OCI-M2 (cell line): ENCODE measurements around the gene MED23.

Source experiments
- DNase-seq: peaks from one replicate; lab custom pipeline; 2025; ENCODE audit not compliant: unreplicated experiment; lab: John Stamatoyannopoulos, UW

The MED23 gene, protein sequence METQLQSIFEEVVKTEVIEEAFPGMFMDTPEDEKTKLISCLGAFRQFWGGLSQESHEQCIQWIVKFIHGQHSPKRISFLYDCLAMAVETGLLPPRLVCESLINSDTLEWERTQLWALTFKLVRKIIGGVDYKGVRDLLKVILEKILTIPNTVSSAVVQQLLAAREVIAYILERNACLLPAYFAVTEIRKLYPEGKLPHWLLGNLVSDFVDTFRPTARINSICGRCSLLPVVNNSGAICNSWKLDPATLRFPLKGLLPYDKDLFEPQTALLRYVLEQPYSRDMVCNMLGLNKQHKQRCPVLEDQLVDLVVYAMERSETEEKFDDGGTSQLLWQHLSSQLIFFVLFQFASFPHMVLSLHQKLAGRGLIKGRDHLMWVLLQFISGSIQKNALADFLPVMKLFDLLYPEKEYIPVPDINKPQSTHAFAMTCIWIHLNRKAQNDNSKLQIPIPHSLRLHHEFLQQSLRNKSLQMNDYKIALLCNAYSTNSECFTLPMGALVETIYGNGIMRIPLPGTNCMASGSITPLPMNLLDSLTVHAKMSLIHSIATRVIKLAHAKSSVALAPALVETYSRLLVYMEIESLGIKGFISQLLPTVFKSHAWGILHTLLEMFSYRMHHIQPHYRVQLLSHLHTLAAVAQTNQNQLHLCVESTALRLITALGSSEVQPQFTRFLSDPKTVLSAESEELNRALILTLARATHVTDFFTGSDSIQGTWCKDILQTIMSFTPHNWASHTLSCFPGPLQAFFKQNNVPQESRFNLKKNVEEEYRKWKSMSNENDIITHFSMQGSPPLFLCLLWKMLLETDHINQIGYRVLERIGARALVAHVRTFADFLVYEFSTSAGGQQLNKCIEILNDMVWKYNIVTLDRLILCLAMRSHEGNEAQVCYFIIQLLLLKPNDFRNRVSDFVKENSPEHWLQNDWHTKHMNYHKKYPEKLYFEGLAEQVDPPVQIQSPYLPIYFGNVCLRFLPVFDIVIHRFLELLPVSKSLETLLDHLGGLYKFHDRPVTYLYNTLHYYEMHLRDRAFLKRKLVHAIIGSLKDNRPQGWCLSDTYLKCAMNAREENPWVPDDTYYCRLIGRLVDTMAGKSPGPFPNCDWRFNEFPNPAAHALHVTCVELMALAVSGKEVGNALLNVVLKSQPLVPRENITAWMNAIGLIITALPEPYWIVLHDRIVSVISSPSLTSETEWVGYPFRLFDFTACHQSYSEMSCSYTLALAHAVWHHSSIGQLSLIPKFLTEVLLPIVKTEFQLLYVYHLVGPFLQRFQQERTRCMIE (N-terminal part only)

DNA sequence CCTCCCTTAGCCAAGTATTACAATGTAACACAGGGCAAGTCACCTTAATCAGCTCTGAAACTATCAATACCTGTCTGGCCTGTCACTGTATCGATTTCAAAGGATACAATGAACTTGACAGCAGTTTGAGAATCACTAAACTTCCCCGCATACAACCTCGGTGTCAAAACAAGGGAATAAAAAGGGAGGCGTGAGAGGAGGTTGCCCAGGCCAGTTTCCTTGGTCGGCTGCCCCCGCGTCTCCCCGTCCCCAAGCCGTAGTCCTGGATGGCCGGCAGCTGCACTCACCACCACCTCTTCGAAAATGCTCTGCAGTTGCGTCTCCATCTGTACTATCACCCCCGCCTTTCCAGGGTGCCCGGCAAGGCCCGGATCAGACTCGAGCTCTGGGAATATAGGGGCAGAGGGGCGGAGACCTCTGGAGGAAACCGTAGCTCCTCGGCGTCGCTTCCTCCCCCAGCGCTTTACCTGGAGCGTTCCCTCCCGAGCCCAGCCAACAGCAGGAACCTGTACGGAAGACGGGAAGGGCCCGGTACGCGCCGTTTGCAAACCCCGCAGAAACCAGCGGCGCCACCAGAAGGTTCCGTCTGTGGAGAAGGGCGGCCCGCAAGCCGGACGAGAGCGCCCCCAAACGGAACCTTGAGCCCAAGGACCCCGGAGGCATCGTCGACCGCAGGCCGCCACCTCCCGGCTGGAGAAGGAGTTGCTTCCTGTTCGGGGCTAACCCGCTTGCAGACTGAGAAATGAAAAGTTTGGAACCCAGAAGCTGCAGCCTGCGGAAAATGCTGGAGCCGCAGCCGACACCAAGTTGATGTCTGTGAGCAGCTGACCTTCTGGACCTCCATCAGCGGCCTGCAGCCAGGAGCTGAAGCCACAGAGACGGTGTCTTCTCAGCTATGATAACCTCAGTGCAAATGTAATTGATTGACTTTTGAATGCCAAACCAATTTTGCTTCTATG is at the start of gene MED23:
Gene MED23 (minus strand): TSS at position 519 of the 959 bp plus-strand sequence. CDS start 193 bp downstream, at position 326.
- peak; percentile 95 for DNase-seq

DNA sequence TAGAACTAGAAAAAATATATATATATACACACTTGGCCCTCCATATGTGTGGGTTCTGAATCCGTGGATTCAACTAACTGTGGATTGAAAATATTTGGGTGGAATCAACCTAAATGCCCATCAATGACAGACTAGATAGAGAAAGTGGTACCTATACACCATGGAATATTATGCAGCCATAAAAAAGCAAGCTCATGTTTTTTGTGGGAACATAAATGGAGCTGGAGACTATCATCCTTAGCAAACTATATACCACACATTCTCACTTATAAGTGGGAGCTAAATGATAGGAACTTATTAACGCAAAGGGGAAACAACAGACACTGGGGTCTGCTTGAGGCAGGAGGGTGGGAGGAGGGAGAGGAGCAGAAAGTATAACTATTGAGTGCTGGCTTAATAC is 45.1 kb upstream of the MED23 start:
- no peak for DNase-seq

DNA sequence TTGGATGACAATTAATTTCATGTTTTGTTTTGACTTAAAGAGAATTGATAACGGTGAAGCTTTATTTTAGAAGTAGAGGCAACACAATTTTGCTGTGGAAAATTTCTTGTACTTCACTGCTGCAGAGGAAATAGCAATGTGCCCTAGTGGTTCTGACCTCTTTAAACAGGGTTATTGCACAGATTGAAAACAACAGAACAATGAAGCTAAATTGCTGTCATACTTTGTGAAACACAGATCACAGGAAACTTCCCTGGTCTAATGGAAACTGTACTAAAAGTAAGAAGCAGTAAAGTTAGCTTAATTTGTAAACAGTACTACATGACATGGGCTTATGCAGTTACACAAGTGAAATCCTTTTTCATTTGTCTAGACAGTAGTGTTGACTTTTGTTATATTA is 41.8 kb upstream of the MED23 start:
- DNase-seq, result no peak

DNA sequence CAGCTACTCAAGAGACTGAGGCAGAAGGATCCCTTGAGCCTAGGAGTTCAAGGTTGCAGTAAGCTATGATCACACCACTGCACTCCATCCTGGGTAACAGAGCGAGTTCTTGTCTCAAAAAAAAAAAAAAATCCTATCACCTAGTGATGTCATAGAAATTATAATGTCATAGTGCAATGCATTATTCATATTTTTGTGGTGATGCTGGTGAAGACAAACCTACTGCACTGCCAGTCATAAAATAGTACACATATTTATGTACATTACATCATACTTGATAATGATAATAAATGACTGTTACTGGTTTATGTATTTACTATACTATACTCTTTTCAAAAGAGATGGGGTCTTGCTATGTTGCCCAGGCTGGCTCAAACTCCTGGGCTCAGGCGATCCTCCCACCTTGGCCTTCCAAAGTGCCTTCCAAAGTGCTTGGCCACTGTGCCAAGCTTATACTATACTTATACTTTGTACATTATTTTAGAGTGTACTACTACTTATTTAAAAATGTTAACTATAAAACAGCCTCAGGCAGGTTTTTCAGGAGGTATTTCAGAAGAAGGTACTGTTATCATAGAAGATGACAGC is 35.6 kb upstream of the MED23 start:
- no peak for DNase-seq

DNA sequence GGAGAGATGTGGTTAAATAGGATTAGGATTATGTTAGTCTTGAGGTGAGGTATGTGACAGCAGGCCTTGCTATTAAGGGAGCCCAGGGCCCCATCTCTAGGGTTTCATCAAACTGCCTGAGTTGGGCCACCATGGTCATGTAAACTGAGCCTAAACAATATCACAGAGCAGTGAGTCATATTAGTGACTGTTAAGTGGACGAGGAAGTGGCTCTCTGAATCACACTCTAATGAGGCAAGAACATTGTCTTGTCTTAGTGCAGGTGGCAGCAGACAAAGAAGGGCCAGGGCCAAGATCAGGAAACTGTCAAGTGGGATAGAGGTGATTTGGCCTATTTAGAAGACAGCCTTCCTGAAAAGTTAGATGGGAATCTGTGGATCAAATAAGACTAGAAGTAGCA is 32.2 kb upstream of the MED23 start:
- DNase-seq, result no peak

DNA sequence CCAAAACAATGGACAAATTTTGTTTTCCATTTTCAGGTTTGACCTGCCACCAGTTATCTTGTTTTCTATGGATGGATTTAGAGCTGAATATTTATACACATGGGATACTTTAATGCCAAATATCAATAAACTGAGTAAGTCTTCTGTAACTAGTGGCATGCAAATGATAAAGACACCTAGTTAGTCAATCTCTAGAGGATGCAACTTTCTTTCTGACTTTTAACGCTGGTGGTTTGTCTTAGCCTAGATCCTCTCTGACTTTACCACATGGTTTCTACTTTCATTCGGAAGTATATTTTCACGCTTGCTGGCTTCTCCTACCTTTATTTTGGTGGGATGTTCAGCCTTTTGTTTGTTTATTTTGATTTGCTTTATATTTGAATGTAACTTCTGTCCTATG is 30.2 kb upstream of the MED23 start:
- DNase-seq, result no peak

DNA sequence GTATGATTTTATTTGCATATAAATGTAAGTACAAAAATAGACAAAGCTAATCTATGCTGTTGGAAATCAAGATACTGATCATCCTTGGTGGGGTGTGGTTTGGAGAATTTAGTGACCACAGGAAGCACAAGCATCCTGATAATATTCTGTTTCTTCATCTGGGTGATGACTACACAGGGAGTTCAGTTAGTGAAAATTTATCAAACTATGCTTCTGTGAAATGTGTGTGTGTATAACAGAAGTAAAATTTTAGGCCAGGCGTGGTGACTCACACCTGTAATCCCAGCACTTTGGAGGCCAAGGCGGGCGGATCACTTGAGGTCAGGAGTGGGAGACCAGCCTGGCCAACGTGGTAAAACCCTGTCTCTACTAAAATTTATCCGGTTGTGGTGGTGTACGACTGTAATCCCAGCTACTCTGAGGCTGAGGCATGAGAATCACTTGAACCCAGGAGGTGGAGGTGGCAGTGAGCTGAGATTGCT is 29.6 kb upstream of the MED23 start:
- no peak for DNase-seq

DNA sequence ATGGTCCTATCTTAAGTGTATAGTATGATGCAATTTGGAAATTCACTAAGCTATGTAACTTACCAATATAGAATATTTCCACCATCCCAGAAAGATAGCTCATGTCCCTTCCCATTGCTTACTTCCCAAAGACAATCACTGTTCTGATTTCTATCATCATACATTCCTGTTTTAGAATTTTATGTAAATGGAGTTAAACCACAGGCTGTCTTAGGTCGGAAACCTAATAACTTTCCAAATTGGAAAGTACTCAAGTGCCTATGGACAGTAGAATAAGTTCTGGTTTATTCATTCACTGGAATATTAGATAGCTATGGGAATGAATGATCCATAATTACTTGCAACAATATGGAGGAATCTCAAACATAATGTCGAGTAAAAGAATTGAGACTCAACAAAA is 29.2 kb upstream of the MED23 start:
- no peak for DNase-seq

DNA sequence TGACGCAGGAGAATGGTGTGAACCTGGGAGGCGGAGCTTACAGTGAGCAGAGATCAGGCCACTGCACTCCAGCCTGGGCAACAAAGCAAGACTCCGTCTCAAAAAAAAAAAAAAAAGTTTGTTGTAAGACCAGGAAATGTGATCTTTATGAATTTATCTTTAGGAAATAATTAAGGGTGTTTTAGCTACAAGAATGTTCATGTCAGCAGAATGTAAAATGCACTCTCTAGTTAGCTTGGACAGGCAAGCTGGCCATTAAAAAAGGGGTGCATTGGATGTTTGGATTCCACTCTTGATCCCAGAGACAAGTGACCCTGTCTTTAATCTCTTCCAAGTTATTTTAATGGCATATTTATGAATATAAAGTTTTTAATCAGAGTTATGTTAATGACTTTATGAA is 28.6 kb upstream of the MED23 start:
- DNase-seq, result no peak

DNA sequence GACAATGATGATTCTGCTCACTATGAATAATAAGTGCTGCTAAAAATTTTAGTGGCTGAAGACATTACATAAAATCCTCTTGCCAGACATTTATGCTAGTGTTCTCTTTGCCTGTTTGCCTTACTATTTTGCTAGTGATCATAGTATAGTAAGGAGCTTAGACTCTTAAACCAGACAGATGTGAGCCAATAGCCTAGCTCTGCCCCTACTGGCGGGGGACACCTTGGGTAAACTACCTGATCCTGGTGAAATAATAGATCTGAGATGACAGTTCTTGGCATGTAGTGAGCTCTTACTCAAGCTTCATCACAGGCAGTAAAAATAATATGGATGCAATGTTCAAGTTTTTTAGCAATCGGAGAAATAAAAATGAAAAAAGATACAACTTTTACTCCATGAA is 27.9 kb upstream of the MED23 start:
- DNase-seq, result no peak

DNA sequence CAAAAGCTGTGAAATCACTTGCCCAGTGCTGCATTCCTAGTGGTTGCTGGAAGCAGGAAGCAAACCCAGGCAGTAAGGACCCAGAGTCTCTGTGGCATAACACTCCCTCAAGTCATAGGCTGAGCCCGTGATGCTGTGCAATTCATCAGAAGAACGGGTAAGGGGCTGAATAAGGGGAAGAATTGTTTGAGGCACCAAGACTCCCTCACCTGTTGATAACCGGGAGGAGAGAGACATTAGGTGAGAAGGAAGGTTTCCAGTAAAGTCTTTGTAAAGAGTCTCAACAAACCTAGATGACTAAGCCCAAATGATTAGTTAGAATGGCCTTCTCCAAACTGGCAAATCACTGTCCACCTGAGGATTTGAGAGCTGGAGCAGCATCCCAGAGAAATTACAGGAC is 27.3 kb upstream of the MED23 start:
- DNase-seq, result no peak

DNA sequence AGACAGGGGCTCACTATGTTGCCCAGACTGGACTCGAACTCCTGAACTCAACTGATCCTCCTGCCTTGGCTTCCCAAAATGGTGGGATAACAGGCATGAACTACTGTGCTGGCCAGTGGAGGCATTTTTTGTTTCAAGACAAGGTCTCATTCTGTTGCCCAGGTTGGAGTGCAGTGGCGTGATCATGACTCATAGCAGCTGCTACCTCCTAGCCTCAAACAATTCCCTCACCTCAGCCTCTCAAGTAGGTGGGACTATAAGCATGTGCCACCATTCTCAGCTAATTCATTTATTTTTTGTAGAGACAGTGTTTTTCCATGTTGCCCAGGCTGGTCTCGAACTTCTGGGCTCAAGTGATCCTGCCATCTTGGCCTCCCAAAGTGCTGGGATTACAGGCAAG is 26.3 kb upstream of the MED23 start:
- DNase-seq, result no peak

DNA sequence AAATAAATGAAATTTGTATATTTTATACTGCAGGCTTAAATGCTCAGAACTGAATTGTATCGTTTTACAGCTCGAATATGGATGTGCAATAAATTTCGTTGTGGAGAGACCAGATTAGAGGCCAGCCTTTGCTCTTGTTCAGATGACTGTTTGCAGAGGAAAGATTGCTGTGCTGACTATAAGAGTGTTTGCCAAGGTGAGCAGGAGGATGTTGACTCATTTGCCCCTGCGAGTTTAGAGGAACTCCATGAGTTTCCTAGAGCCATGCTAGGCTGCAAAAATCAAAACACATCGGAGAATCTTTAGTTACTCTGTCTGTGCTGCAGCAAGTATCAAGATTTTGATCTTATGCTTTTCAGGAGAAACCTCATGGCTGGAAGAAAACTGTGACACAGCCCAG is 24.4 kb upstream of the MED23 start:
- DNase-seq, result no peak

DNA sequence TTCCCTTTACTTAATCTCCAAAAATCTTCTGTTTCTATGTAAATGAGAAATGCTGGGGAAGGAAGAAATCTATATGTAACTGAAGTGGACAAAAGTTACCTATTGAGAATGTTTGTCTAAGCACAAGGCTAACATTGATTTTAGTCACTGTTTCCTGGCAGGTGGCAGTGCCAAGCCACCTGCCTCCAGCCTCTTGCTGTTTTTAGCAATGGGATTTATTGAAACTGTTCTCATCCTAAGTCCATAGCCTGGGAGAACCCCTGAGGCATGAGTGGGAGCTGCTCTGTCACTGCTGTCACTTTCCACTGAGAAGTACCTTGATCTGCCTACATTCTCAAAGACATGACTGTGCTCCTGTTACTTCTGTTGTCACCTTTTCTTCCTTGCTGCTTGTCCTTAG is 23.7 kb upstream of the MED23 start:
- no peak for DNase-seq

DNA sequence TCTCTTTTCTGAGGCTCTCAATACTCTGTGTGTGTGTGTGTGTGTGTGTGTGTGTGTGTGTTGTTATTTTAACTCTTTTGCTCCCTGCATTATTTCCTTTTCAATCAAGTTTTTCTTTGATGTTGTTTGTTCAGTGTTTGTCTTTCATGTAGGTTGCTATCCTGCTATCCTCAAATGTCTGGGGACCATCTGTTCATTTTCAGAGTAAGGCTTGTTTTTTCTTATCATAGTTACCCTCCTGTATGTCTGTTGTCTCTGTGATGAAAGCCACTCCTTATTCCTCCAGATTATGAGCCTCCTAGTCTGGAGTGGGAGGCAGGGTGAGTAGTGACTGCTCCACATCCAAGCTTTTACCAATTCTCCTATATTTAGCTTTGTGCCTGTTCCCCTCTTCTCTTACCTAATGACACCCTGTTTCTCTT is 18.2 kb upstream of the MED23 start:
- peak; percentile 64 for DNase-seq

DNA sequence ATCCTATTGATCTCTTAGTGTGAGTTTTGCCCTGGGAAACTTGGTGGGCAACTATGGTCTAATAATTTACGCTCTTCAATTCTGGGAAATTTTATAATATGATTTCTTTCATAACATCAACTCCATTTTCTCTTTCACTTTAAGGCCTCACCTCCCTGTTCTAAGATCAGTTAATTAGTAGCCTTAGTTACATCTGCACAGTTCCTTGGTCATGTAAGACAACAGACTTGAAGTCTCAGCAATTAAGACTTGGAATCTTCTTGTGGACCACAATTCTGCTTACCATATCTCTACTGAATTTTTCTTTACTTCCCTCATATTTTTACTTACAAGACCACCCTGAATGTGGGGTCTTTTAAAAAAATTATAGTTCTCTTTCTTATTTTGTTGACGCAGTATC is 17.8 kb upstream of the MED23 start:
- no peak for DNase-seq

DNA sequence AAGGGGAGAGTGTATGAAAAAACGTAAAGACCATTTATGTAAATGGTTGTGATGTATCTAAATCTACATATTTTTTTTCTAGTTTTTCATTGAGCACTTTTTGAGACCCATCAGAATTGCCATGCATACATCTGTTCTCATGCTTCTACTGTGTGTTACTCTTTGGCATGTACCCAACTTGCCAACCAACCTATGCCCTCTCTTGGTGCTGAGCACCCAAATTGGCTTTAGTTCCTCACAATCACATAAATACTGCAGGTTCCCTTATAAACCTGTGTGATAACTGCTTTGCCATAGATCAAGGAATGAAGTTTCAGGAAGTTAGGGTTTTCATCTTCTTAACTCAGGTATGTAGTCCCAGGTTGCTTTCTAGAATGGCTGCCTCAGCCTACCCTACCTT is 16.9 kb upstream of the MED23 start:
- DNase-seq, result no peak

DNA sequence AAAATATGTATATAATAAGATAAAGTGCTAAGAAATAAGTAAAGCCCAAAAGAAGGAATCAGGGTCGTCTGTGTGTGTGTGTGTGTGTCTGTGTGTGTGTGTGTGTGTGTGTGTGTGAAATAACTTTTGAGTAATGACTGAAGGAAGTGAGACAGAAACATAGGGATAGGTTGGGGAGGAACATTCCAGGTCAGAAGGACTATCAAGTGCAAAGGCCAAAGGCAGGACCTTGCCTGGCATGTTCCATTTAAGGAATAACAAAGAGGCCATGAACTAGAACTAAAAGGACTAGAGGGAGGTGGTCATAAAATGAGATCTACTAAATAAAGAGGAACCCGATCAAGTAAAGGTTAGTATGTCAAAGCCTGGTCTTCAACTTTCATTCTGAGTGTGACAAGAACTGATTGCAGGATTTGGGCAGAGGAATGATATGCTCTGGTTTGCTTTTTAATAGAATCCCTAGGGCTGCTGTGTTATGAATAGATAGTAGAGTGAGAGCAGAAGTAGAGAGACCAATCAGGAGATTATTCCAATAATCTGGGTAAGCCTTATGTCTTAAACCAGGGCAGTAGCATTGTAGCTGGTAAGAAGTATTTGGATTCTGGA is 15.9 kb upstream of the MED23 start:
- no peak for DNase-seq

DNA sequence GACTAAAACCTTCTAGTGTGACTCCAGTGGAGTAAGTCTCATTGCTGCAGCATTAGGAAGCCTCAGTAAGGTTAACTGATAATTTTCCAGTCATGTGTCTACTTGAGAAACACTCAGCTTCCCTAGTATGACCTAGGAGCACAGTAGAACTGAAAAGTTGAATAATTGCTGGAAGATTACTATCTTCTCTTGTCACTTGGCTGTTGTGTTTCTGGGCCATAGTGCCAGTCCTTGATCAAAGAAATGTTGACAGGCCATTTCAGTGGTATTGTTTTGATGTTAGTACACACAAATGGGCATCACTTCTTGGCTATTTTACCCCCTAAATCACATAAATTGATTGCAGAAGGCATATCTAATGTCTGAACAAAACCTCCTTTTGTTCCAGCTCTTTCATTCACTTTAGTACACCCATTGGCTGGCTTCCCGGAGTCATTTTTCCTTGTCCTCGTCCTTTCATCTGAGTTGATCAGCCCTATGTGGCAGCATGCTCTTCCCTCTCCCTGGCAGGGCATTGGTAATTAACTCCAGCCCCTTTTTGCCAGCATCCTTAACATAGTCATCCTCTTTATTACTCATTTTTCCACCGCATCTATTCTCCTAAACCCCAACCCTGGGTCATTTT is 15.1 kb upstream of the MED23 start:
- no peak for DNase-seq
